Large intestine (tissue), 3 donors: ENCODE results near the gene WTAP. TPM values are rescaled to one million over a fixed set of nuclear protein-coding genes. Genes with fewer than 3 reads are reported as not detected.

Source experiments
- DNase-seq, 2 donors: peaks; one replicate each; pipeline versions ENCODE4 v3.0.0 to v3.0.0-alpha.2; 2013
- H3K27ac ChIP-seq: one replicate; pipeline ENCODE4 v1.5.1; 2013; ENCODE audit warnings: low read length
- H3K27me3 ChIP-seq: 2 replicates; pipeline ENCODE4 v1.6.1; 2013; ENCODE audit warnings: low read length; ENCODE audit not compliant: control insufficient read depth, insufficient read depth
- H3K36me3 ChIP-seq: 2 replicates; pipeline ENCODE4 v1.6.1; 2013; ENCODE audit warnings: low read length; ENCODE audit not compliant: control insufficient read depth, insufficient read depth
- H3K4me1 ChIP-seq: one replicate; pipeline ENCODE4 v1.6.1; 2013; ENCODE audit warnings: low read length; ENCODE audit not compliant: control insufficient read depth, insufficient read depth
- H3K4me3 ChIP-seq: one replicate; pipeline ENCODE4 v1.5.1; 2013; ENCODE audit warnings: low read length
- H3K9me3 ChIP-seq: one replicate; pipeline ENCODE4 v1.6.1; 2013; ENCODE audit warnings: mild to moderate bottlenecking, low read depth, low read length, moderate library complexity; ENCODE audit not compliant: control insufficient read depth
- WGBS: methylation state at CpG from one replicate; pipeline ENCODE4 v1.1.5; 2013; ENCODE audit warnings: low lambda C conversion rate; ENCODE audit not compliant: insufficient coverage; 5-methylcytosine and 5-hydroxymethylcytosine counted together
- polyA plus RNA-seq: library from polyadenylated mRNA; unstranded; fragments of 120-200 nt; gene quantifications from one replicate; pipeline ENCODE4 v1.2.1, GENCODE V29; 2013

WTAP gene
- polyA plus RNA-seq, 1 donor: 99.7 TPM

DNA sequence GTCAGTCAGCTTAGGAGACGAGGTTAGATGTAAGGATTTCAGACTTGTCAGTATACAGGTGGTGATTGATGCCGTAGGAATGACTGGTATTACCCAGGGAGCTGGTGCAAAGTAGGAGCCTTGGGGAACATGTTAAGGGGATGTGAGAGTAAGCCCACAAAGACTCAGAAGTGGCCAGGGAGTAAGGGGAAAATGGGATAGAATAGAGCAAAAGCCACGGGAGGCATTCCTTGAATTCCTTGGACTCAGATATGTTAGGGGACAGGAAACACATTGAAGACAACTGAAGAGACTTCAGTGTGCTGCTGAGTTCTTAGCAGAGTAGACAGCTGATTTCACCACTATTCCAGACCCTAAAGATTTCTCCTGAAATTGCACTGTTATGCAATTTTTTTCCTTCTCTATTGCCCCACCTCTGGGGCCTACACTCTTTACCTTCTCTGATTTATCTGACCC, 33.3 kb downstream of the WTAP start:
- Histone ChIP-seq H3K4me3 (peak overlapping the region; percentile 97), H3K4me1 (peaks cover 11% of the 10 kb centered on the region), H3K36me3 (peaks cover 38% of the 10 kb centered on the region), H3K27me3 (no peaks in the 10 kb centered on the region), H3K27ac (peak overlapping the region; percentile 98), H3K9me3 (no peaks in the 10 kb centered on the region)
- WGBS: no CpG with 5 or more reads among the region's 3 CpGs
- no peak for DNase-seq

- peaks cover 11% of the 10 kb centered on the region for H3K4me1 ChIP-seq
- 14% methylated on average over 1 of the region's 45 CpGs for WGBS
- peak; percentile 14 to 56 for DNase-seq
- H3K27me3 ChIP-seq: no peaks in the 10 kb centered on the region
- H3K4me3 ChIP-seq: peak overlapping the region; percentile 97
- H3K36me3 ChIP-seq: peaks cover 35% of the 10 kb centered on the region
- H3K9me3 ChIP-seq: no peaks in the 10 kb centered on the region
- peak overlapping the region; percentile 98 for H3K27ac ChIP-seq
Measured at GRCh38 chr6:159761129-159761872, 34.0 kb downstream of the WTAP start.

DNA sequence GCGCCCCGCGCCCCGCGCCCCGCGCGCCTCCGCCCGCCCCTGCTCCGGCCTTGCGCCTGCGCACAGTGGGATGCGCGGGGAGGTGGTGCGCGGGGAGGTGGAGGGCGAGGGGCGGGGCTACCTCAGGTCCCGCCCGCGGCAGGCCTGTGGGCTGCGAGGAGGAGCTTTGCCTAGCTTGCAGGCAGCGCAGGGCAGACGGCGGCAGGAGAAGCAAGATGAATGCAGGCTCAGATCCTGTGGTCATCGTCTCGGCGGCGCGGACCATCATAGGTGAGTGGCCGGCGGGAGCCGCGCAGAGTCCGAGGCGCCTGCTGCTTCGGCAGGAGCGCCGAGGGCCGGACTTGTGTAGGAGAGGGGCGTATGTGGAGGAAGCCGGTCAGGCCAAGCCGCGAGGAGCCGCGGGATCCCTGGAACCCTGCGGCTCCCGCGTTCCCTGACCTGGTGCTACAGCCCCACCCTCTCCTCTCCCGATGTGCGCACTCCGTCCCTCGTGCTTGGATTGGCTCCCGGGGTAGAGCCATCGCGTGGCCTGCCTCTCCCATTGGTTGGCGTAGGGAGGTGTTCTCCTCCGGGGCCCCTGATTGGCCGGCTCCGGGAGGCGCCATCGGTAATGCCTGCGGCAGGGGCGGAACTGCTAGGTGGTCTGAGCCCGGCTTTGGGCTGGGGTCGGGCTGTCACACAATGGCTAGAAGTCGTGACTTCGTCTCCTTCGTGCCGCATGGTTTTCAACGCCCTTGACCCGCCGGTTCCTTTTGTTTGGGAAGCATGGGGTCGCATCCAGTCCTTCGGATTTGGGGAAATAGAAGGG, 34.8 kb downstream of the WTAP start, which contains the start of gene ACAT2:
Gene ACAT2, plus strand, starts transcription at position 173 of the 808 bp plus-strand sequence. Its CDS starts 43 bp downstream, at position 216.
- Histone ChIP-seq H3K27me3 (no peaks in the 10 kb centered on the region), H3K27ac (peak within 1 kb of the TSS; percentile 98), H3K4me3 (peak within 1 kb of the TSS; percentile 97), H3K4me1 (peaks cover 11% of the 10 kb centered on the region), H3K9me3 (no peaks in the 10 kb centered on the region), H3K36me3 (peaks cover 36% of the 10 kb centered on the region)
- peak; percentile 93 to 94 for DNase-seq
- WGBS: no CpG with 5 or more reads among the region's 76 CpGs

DNA sequence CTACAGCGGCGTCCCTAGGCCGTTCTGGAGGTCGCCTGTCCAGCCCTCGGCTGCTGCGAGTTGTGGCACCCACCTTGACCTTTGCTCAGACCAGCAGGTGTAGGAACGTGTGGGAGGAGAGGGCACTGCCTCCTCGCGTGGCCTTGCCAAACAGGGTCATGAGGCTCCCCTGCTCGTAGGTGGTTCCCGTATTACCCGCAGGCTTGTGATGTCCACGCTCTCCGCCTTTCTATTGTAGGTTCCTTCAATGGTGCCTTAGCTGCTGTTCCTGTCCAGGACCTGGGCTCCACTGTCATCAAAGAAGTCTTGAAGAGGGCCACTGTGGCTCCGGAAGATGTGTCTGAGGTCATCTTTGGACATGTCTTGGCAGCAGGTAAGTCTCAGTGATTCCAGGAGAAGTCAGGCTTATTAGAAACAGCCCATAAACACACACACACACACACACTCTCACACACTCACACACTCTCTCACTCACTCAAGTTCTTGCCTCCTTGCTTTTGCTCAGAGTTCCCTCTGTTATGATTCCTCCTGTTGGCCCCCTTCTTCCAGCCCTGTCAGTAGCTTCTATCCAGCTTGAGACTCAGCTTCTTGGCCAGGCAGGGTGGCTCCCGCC, 35.5 kb downstream of the WTAP start:
- no peaks in the 10 kb centered on the region for H3K9me3 ChIP-seq
- WGBS: no CpG with 5 or more reads among the region's 16 CpGs
- H3K4me1 ChIP-seq: peaks cover 11% of the 10 kb centered on the region
- H3K27ac ChIP-seq: peak overlapping the region; percentile 98
- H3K36me3 ChIP-seq: peaks cover 39% of the 10 kb centered on the region
- H3K27me3 ChIP-seq: no peaks in the 10 kb centered on the region
- peak overlapping the region; percentile 97 for H3K4me3 ChIP-seq
- peak in 1 of 2 donors; percentile 11 for DNase-seq

- peaks cover 51% of the 10 kb centered on the region for H3K36me3 ChIP-seq
- no peak for DNase-seq
- peaks cover 8% of the 10 kb centered on the region for H3K4me1 ChIP-seq
Measured at GRCh38 chr6:159766906-159767305, 39.6 kb downstream of the WTAP start.

GRCh38 chr6:159769470-159769869, 42.2 kb downstream of the WTAP start:
- no peaks in the 10 kb centered on the region for H3K27me3 ChIP-seq
- H3K4me3 ChIP-seq: no peak overlapping the region
- DNase-seq: no peak
- peaks cover 45% of the 10 kb centered on the region for H3K36me3 ChIP-seq
- H3K4me1 ChIP-seq: no peaks in the 10 kb centered on the region
- no peaks in the 10 kb centered on the region for H3K9me3 ChIP-seq
- no peak overlapping the region for H3K27ac ChIP-seq

More at GRCh38 chr6:159766906-159767305, 39.6 kb downstream of the WTAP start:
- H3K9me3 ChIP-seq: no peaks in the 10 kb centered on the region
- H3K27ac ChIP-seq: no peak overlapping the region
- no peak overlapping the region for H3K4me3 ChIP-seq
- H3K27me3 ChIP-seq: no peaks in the 10 kb centered on the region

- Histone ChIP-seq H3K27ac (no peak overlapping the region), H3K4me1 (peaks cover 6% of the 10 kb centered on the region), H3K4me3 (no peak overlapping the region), H3K9me3 (no peaks in the 10 kb centered on the region), H3K27me3 (no peaks in the 10 kb centered on the region), H3K36me3 (peaks cover 54% of the 10 kb centered on the region)
- DNase-seq: no peak
- WGBS: 0% methylated on average over 1 of the region's 1 CpG
Measured at GRCh38 chr6:159772196-159772595, 44.9 kb downstream of the WTAP start.

- peaks cover 72% of the 10 kb centered on the region for H3K36me3 ChIP-seq
- peak overlapping the region; percentile 46 for H3K27ac ChIP-seq
Measured at GRCh38 chr6:159777240-159777904, 50.1 kb downstream of the WTAP start.

GRCh38 chr6:159778131-159778530, 50.8 kb downstream of the WTAP start:
- Histone ChIP-seq H3K27ac (peak overlapping the region; percentile 46), H3K9me3 (no peaks in the 10 kb centered on the region), H3K27me3 (no peaks in the 10 kb centered on the region), H3K4me1 (peaks cover 20% of the 10 kb centered on the region), H3K4me3 (no peak overlapping the region), H3K36me3 (peaks cover 77% of the 10 kb centered on the region)
- WGBS: no CpG with 5 or more reads among the region's 1 CpG
- no peak for DNase-seq

More at GRCh38 chr6:159777240-159777904, 50.1 kb downstream of the WTAP start:
- H3K4me3 ChIP-seq: no peak overlapping the region
- H3K27me3 ChIP-seq: no peaks in the 10 kb centered on the region
- H3K4me1 ChIP-seq: peaks cover 20% of the 10 kb centered on the region
- 51% methylated on average over 2 of the region's 7 CpGs for WGBS
- DNase-seq: peak in 1 of 2 donors; percentile 62
- H3K9me3 ChIP-seq: no peaks in the 10 kb centered on the region
